GM12878 (cell line): ENCODE results near the gene HDAC9. TPM values are rescaled to one million over a fixed set of nuclear protein-coding genes. Genes with fewer than 3 reads are reported as not detected.

Experiments used
- ATAC-seq: fragments of 200-7000 bp; cut with Tn5 transposase; 3 replicates; pipeline ENCODE4 v1.9.1; 2020; ENCODE audit warnings: mild to moderate bottlenecking, moderate library complexity
- BruUV-seq: library from RNA; stranded (reverse); fragments of 400-500 nt; replicated peaks from 2 replicates; lab custom pipeline; 2021; lab: Mats Ljungman, UMichigan
- CTCF ChIA-PET: fragments of 300-600 bp; sonication (Branson Sonifier 250); formaldehyde crosslinking; extraction: SDS; loops from one replicate; lab custom pipeline; 2021; ENCODE audit warnings: inconsistent platforms; lab: Yijun Ruan, JAX
- POLR2A ChIA-PET: fragments of 350-600 bp; formaldehyde crosslinking; extraction: SDS; loops from one replicate; lab custom pipeline; 2021; ENCODE audit warnings: inconsistent platforms; lab: Charles Lee
- RAD21 ChIA-PET: fragments of 300-600 bp; sonication (Branson Sonifier 250); formaldehyde crosslinking; loops from one replicate; lab custom pipeline; 2023; ENCODE audit warnings: antibody characterized with exemption; ENCODE audit not compliant: unreplicated experiment; lab: Charles Lee
- SMC1A ChIA-PET: fragments of 300-600 bp; sonication (Branson Sonifier 250); formaldehyde crosslinking; loops from one replicate; lab custom pipeline; 2023; ENCODE audit not compliant: unreplicated experiment, uncharacterized antibody; lab: Charles Lee
- DNase-seq: peaks from one replicate; pipeline ENCODE4 v3.0.0-alpha.2; 2011; ENCODE audit warnings: low read depth, low spot score
- FAIRE-seq: peaks from 3 replicates; lab custom pipeline; 2011; peaks lifted over from hg19 to GRCh38; lab: Jason Lieb, UNC
- H2AFZ ChIP-seq: 2 replicates; pipeline ENCODE4 v1.6.0; 2011; ENCODE audit warnings: low read depth, low read length, control low read depth; ENCODE audit not compliant: control insufficient read depth
- H3K27ac ChIP-seq: 2 replicates; pipeline ENCODE4 v1.5.1; 2011; ENCODE audit warnings: control low read depth; ENCODE audit not compliant: control insufficient read depth, insufficient read depth
- H3K27me3 ChIP-seq, 2 experiments: replicated peaks in 1 of 2; 2 replicates each; pipeline versions ENCODE4 v1.6.0 to v1.6.1; 2011; ENCODE audit warnings: low read length in 1 of 2; ENCODE audit not compliant: control insufficient read depth in 2 of 2, insufficient read depth in 2 of 2
- H3K36me3 ChIP-seq, 2 experiments: 2 replicates each; pipeline ENCODE4 v1.5.1; 2011; ENCODE audit warnings: low read length in 1 of 2; ENCODE audit not compliant: control insufficient read depth in 2 of 2, insufficient read depth in 2 of 2
- H3K4me1 ChIP-seq: 2 replicates; pipeline ENCODE4 v1.6.1; 2011; ENCODE audit warnings: mild to moderate bottlenecking, low read length, moderate library complexity, mixed read lengths; ENCODE audit not compliant: control insufficient read depth, insufficient read depth
- H3K4me2 ChIP-seq: 2 replicates; pipeline ENCODE4 v1.6.0; 2011; ENCODE audit warnings: control low read depth; ENCODE audit not compliant: control insufficient read depth, insufficient read depth
- H3K4me3 ChIP-seq: fragments of 200-600 bp; sonication (generic); 2 replicates; pipeline ENCODE4 v1.5.1; 2016
- H3K79me2 ChIP-seq: 2 replicates; pipeline ENCODE4 v1.6.0; 2011; ENCODE audit warnings: low read length; ENCODE audit not compliant: control insufficient read depth, insufficient read depth
- H3K9ac ChIP-seq: 2 replicates; pipeline ENCODE4 v1.8.0; 2011; ENCODE audit warnings: low read length, control low read depth, mixed read lengths; ENCODE audit not compliant: control insufficient read depth, insufficient read depth
- H3K9me3 ChIP-seq: replicated peaks from 3 replicates; pipeline ENCODE4 v1.5.1; 2011; ENCODE audit warnings: mild to moderate bottlenecking, low read length; ENCODE audit not compliant: control insufficient read depth, insufficient read depth
- H4K20me1 ChIP-seq: 2 replicates; pipeline ENCODE4 v1.6.0; 2011; ENCODE audit not compliant: control insufficient read depth, insufficient read depth
- CREM ChIP-seq: IDR thresholded peaks from 2 replicates; pipeline ENCODE4 v1.6.1; 2014; ENCODE audit warnings: antibody characterized with exemption, low read depth
- E2F4 ChIP-seq: IDR thresholded peaks from 2 replicates; pipeline ENCODE4 v1.6.1; 2012; ENCODE audit warnings: low read depth, low read length, improper control_type of control experiment
- GABPA ChIP-seq: IDR thresholded peaks from 2 replicates; pipeline ENCODE4 v1.6.1; 2014; ENCODE audit warnings: antibody characterized with exemption, low read depth, mild to moderate bottlenecking, inconsistent platforms
- HDGF ChIP-seq: fragments of 450-650 bp; IDR thresholded peaks from 2 replicates; pipeline ENCODE4 v1.6.1; 2016; ENCODE audit warnings: antibody characterized with exemption
- LARP7 ChIP-seq: fragments of 450-650 bp; IDR thresholded peaks from 2 replicates; pipeline ENCODE4 v1.6.1; 2017; ENCODE audit warnings: mild to moderate bottlenecking
- MTA3 ChIP-seq: IDR thresholded peaks from 2 replicates; pipeline ENCODE4 v1.6.1; 2012; ENCODE audit warnings: low read length, inconsistent platforms, borderline replicate concordance
- NFXL1 ChIP-seq: fragments of 450-650 bp; IDR thresholded peaks from 2 replicates; pipeline ENCODE4 v1.6.1; 2017; ENCODE audit warnings: antibody characterized with exemption, mild to moderate bottlenecking, borderline replicate concordance
- NFYB ChIP-seq: IDR thresholded peaks from 2 replicates; pipeline ENCODE4 v1.6.1; 2011; ENCODE audit warnings: low read depth, mild to moderate bottlenecking, low read length, improper control_type of control experiment, moderate library complexity; ENCODE audit not compliant: insufficient read depth
- PBX3 ChIP-seq: IDR thresholded peaks from 2 replicates; pipeline ENCODE4 v1.6.1; 2011; ENCODE audit warnings: mild to moderate bottlenecking, low read depth, low read length, moderate library complexity; ENCODE audit not compliant: insufficient replicate concordance
- POLR2AphosphoS5 ChIP-seq: IDR thresholded peaks from 2 replicates; pipeline ENCODE4 v1.6.1; 2011; ENCODE audit warnings: mild to moderate bottlenecking, low read length, inconsistent platforms
- SPI1 ChIP-seq: IDR thresholded peaks from 2 replicates; pipeline ENCODE4 v1.6.1; 2011; ENCODE audit warnings: low read depth, mild to moderate bottlenecking, low read length, moderate library complexity, borderline replicate concordance; ENCODE audit not compliant: insufficient read depth
- STAT1 ChIP-seq: fragments of 450-650 bp; conservative IDR thresholded peaks from 2 replicates; pipeline ENCODE4 v1.6.1; 2014; ENCODE audit warnings: antibody characterized with exemption, mild to moderate bottlenecking
- ZNF207 ChIP-seq: fragments of 450-650 bp; IDR thresholded peaks from 2 replicates; pipeline ENCODE4 v1.6.1; 2014; ENCODE audit warnings: antibody characterized with exemption, mild to moderate bottlenecking, borderline replicate concordance
- ZNF384 ChIP-seq: IDR thresholded peaks from 2 replicates; pipeline ENCODE4 v1.6.1; 2012; ENCODE audit warnings: low read depth, mild to moderate bottlenecking, low read length, improper control_type of control experiment, borderline replicate concordance
- WGBS: methylation state at CpG from one replicate; pipeline ENCODE4 v1.1.6; 2016; ENCODE audit warnings: low lambda C conversion rate; ENCODE audit not compliant: insufficient replicate concordance, insufficient coverage; ENCODE audit errors: missing lambda C conversion rate; 5-methylcytosine and 5-hydroxymethylcytosine counted together
- in situ Hi-C: fragments of 300-500 bp; cut with MboI; formaldehyde crosslinking; loops from 9 replicates; pipeline ENCODE4 v1.14.3; 2018; ENCODE audit warnings: mixed read lengths
- intact Hi-C: fragments of 100-400 bp; cut with micrococcal nuclease; formaldehyde crosslinking; loops from one replicate; pipeline ENCODE4 v1.14.2; 2022; ENCODE audit not compliant: unreplicated experiment
- polyA plus RNA-seq, 11 experiments: library from polyadenylated mRNA; depleted of rRNA in 4 of 11; unstranded in 6 of 11; stranded (reverse) in 5 of 11; fragments of >200 nt; fragmentation: Nextera tagmentation in 4 of 11; fragmentation: Illumina TruSeq in 1 of 11; extraction: Ambion mirVana in 4 of 11; extraction: Trizol in 1 of 11; gene quantifications; 1 replicate in 1 of 11; 2 replicates in 10 of 11; pipeline versions ENCODE4 v1.2.1 to v1.2.3, GENCODE V29; 2011 to 2016; ENCODE audit warnings: inconsistent platforms in 2 of 11, missing spikeins in 2 of 11, low read depth in 1 of 11
- total RNA-seq, 4 experiments: library from RNA; depleted of rRNA in 3 of 4; stranded (reverse); fragments of >200 nt in 3 of 4; fragmentation: Illumina TruSeq in 1 of 4; extraction: Trizol in 1 of 4; gene quantifications; 2 replicates each; pipeline versions ENCODE4 v1.2.1 to v1.2.3, GENCODE V29; 2013 to 2021

The HDAC9 gene
- total and polyA plus RNA-seq, 10 of the 15 experiments (the other 5 are each of a cell fraction or from before 2014, with no cell fraction given), result 0.73 to 12.8 (median 0.92) TPM

DNA sequence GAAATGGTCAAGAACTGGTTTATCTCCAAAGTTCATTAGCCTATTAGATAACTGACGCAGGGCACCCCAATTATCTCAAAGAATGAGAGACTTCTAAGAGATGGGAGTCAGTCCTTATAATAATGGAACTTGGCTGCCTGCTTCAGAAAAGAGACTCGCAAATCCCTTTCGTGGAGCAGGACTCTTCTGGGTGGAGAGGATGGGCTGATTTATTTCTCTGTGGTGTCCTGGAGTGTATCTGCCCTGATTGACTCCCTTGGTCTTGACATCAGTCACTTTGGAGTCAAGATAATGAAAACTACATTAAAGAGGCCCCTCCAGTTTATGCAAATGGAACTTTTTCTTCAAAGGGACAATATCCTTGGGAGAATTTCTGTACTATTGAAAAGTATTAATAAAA lies 198.9 kb downstream of the HDAC9 start:
- H3K27me3 ChIP-seq, result no peaks in the 10 kb centered on the region
- BruUV-seq, result no TSS peak
- ATAC-seq (no peak), DNase-seq (no peak), FAIRE-seq (no peak)
- intact Hi-C loops, result no loop called here
- H3K4me3 ChIP-seq, result no peak overlapping the region
- TF ChIP-seq LARP7 (no peak), PBX3 (no peak), SPI1 (no peak), STAT1 (no peak), GABPA (no peak), HDGF (no peak), MTA3 (no peak), CREM (no peak), E2F4 (no peak), NFXL1 (no peak), ZNF207 (no peak), NFYB (no peak), ZNF384 (no peak), POLR2AphosphoS5 (no peak)
- in situ Hi-C loops, result no loop called here
- 55% methylated on average over 3 of the region's 3 CpGs for WGBS
- POLR2A ChIA-PET, result no interaction called here
- no peak overlapping the region for H3K27ac ChIP-seq
- CTCF ChIA-PET, result interaction anchor here (1.2 kb wide), 1 partner anchor 20 kb away, joined by 3 read pairs; no protein-coding TSS in a partner anchor
- H3K4me1 ChIP-seq, result no peaks in the 10 kb centered on the region
- H3K79me2 ChIP-seq, result no peaks in the 10 kb centered on the region
- SMC1A ChIA-PET, result no interaction called here
- no peaks in the 10 kb centered on the region for H4K20me1 ChIP-seq
- no peaks in the 10 kb centered on the region for H3K36me3 ChIP-seq
- no peak overlapping the region for H2AFZ ChIP-seq
- H3K4me2 ChIP-seq, result no peak overlapping the region
- RAD21 ChIA-PET, result no interaction called here
- no peaks in the 10 kb centered on the region for H3K9me3 ChIP-seq
- H3K9ac ChIP-seq, result no peak overlapping the region
